HG03378 (cell line): Measurements from ENCODE around the gene PXDN.
"Not testable (repeated sequence)": the region's sequence is repeated elsewhere in the genome, so short reads cannot be mapped to it uniquely, and the experiment has no call there.

Source experiments
- ATAC-seq: cut with Tn5 transposase; IDR thresholded peaks from one replicate; pipeline ENCODE4 v1.9.1; 2021; ENCODE audit warnings: mild to moderate bottlenecking, moderate library complexity; ENCODE audit not compliant: unreplicated experiment

The PXDN gene

GRCh38 chr2:1727796-1728474 lies 16.4 kb downstream of the PXDN start:
- ATAC-seq: no peak

GRCh38 chr2:1727101-1727771 lies 17.1 kb downstream of the PXDN start:
- no peak for ATAC-seq

- no peak for ATAC-seq
These were observed 17.8 kb downstream of the PXDN start for GRCh38 chr2:1726558-1726957.

- ATAC-seq: not testable (repeated sequence)
These were observed 20.0 kb downstream of the PXDN start for GRCh38 chr2:1724351-1724750.

- ATAC-seq: no peak
These were observed 20.8 kb downstream of the PXDN start for GRCh38 chr2:1723397-1724042.

- ATAC-seq: no peak
These were observed 21.6 kb downstream of the PXDN start for GRCh38 chr2:1722692-1723091.

GRCh38 chr2:1721706-1722646 lies 22.3 kb downstream of the PXDN start:
- ATAC-seq: no peak

GRCh38 chr2:1718339-1719220 lies 25.7 kb downstream of the PXDN start:
- ATAC-seq: no peak

- ATAC-seq: no peak
These were observed 27.2 kb downstream of the PXDN start for GRCh38 chr2:1717113-1717512.

- ATAC-seq: no peak
These were observed 27.9 kb downstream of the PXDN start for GRCh38 chr2:1716441-1716840.

- ATAC-seq: not testable (repeated sequence)
These were observed 28.4 kb downstream of the PXDN start for GRCh38 chr2:1716014-1716305.

GRCh38 chr2:1715184-1716013 lies 28.9 kb downstream of the PXDN start:
- ATAC-seq: no peak

- no peak for ATAC-seq
These were observed 29.8 kb downstream of the PXDN start for GRCh38 chr2:1714291-1715064.

- ATAC-seq: no peak
These were observed 30.5 kb downstream of the PXDN start for GRCh38 chr2:1713839-1714236.

GRCh38 chr2:1713142-1713838 lies 31.0 kb downstream of the PXDN start:
- no peak for ATAC-seq

GRCh38 chr2:1709946-1710560 lies 34.3 kb downstream of the PXDN start:
- no peak for ATAC-seq

GRCh38 chr2:1709335-1709605 lies 35.0 kb downstream of the PXDN start:
- ATAC-seq: no peak
